Measurements from ENCODE around the gene TRMT2B. TPM values are rescaled to one million over a fixed set of nuclear protein-coding genes. Genes with fewer than 3 reads are reported as not detected.
"Not testable (repeated sequence)": the region's sequence is repeated elsewhere in the genome, so short reads cannot be mapped to it uniquely, and the experiment has no call there.

The TRMT2B gene
- total and polyA plus RNA-seq, 9 donors, result 8.8 to 18.1 (median 14.9) TPM

GRCh38 chrX:101022020-101022419, 29.9 kb downstream of the TRMT2B start:
- no peak overlapping the region for H3K27ac ChIP-seq
- no peaks in the 10 kb centered on the region for H3K9me3 ChIP-seq
- H3K27me3 ChIP-seq, result no peaks in the 10 kb centered on the region
- 92 to 97% (median 96%) methylated on average over 3 of the region's 3 CpGs for WGBS, 3 donors
- TF ChIP-seq, protein P1, sequence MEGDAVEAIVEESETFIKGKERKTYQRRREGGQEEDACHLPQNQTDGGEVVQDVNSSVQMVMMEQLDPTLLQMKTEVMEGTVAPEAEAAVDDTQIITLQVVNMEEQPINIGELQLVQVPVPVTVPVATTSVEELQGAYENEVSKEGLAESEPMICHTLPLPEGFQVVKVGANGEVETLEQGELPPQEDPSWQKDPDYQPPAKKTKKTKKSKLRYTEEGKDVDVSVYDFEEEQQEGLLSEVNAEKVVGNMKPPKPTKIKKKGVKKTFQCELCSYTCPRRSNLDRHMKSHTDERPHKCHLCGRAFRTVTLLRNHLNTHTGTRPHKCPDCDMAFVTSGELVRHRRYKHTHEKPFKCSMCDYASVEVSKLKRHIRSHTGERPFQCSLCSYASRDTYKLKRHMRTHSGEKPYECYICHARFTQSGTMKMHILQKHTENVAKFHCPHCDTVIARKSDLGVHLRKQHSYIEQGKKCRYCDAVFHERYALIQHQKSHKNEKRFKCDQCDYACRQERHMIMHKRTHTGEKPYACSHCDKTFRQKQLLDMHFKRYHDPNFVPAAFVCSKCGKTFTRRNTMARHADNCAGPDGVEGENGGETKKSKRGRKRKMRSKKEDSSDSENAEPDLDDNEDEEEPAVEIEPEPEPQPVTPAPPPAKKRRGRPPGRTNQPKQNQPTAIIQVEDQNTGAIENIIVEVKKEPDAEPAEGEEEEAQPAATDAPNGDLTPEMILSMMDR (IDR thresholded peaks at IDR 0.05), result no peak
- TF ChIP-seq EP300 (IDR thresholded peaks at IDR 0.05) (no peak), POLR2A (IDR thresholded peaks at IDR 0.05) (no peak)
- H3K4me3 ChIP-seq, result no peak overlapping the region
- H3K36me3 ChIP-seq, result no peaks in the 10 kb centered on the region
- no peaks in the 10 kb centered on the region for H3K4me1 ChIP-seq (ENCODE audit: insufficient read depth)
- intact Hi-C loops (cut with DNase I), result no loop called here
- no peak for DNase-seq

- H3K4me1 ChIP-seq (ENCODE audit: insufficient read depth); H3K4me3 ChIP-seq; H3K27ac ChIP-seq; H3K9me3 ChIP-seq; H3K36me3 ChIP-seq; DNase-seq; intact Hi-C loops (cut with DNase I); H3K27me3 ChIP-seq: not testable (repeated sequence)
- 86 to 100% (median 100%) methylated on average over 1 of the region's 1 CpG for WGBS, 3 donors
Observed at GRCh38 chrX:101012031-101012430, 39.9 kb downstream of the TRMT2B start.

- H3K27ac ChIP-seq, result no peak overlapping the region
- no peaks in the 10 kb centered on the region for H3K36me3 ChIP-seq
- H3K4me3 ChIP-seq, result no peak overlapping the region
- no peaks in the 10 kb centered on the region for H3K27me3 ChIP-seq
- no peaks in the 10 kb centered on the region for H3K4me1 ChIP-seq (ENCODE audit: insufficient read depth)
- no peaks in the 10 kb centered on the region for H3K9me3 ChIP-seq
- intact Hi-C loops (cut with DNase I), result no loop called here
- DNase-seq, result no peak
- TF ChIP-seq POLR2A (IDR thresholded peaks at IDR 0.05), result no peak
- TF ChIP-seq, protein P1 (IDR thresholded peaks at IDR 0.05), result no peak
- no peak for TF ChIP-seq EP300 (IDR thresholded peaks at IDR 0.05)
Observed at GRCh38 chrX:101009090-101009489, 42.8 kb downstream of the TRMT2B start.

GRCh38 chrX:100999451-100999850, 52.5 kb downstream of the TRMT2B start:
- Histone ChIP-seq H3K36me3 (no peaks in the 10 kb centered on the region), H3K27me3 (no peaks in the 10 kb centered on the region), H3K4me1 (ENCODE audit: insufficient read depth) (no peaks in the 10 kb centered on the region), H3K27ac (no peak overlapping the region), H3K4me3 (no peak overlapping the region), H3K9me3 (no peaks in the 10 kb centered on the region)
- WGBS, 3 donors, result 81 to 90% (median 82%) methylated on average over 2 of the region's 2 CpGs
- TF ChIP-seq POLR2A (IDR thresholded peaks at IDR 0.05) (no peak), EP300 (IDR thresholded peaks at IDR 0.05) (no peak)
- TF ChIP-seq, protein P1 (IDR thresholded peaks at IDR 0.05), result no peak
- DNase-seq, result no peak
- intact Hi-C loops (cut with DNase I), result no loop called here

GRCh38 chrX:100995469-100995868, 56.4 kb downstream of the TRMT2B start:
- 75 to 78% (median 76%) methylated on average over 5 of the region's 5 CpGs for WGBS, 3 donors

More at GRCh38 chrX:100995469-100995868, 56.4 kb downstream of the TRMT2B start:
- TF ChIP-seq EP300 (IDR thresholded peaks at IDR 0.05) (no peak), POLR2A (IDR thresholded peaks at IDR 0.05) (no peak)
- TF ChIP-seq, protein P1 (IDR thresholded peaks at IDR 0.05), result no peak
- Histone ChIP-seq H3K4me1 (ENCODE audit: insufficient read depth) (no peaks in the 10 kb centered on the region), H3K9me3 (no peaks in the 10 kb centered on the region), H3K27ac (no peak overlapping the region), H3K36me3 (no peaks in the 10 kb centered on the region), H3K27me3 (no peaks in the 10 kb centered on the region), H3K4me3 (no peak overlapping the region)
- intact Hi-C loops (cut with DNase I), result no loop called here
- DNase-seq, result no peak

All from ovary (tissue), 9 donors.